SJSA1 (cell line): ENCODE data around the gene SERINC1. TPM values are rescaled to one million over a fixed set of nuclear protein-coding genes. Genes with fewer than 3 reads are reported as not detected.

Source experiments
- DNase-seq, 2 experiments: peaks; one replicate each; pipeline ENCODE4 v3.0.0-alpha.2; 2015 to 2020; ENCODE audit warnings: low spot score in 2 of 2, low read depth in 1 of 2
- H3K27ac ChIP-seq: fragments of 250-450 bp; sonication (Bioruptor Pico); 2 replicates; pipeline ENCODE4 v1.5.1; 2020; ENCODE audit warnings: mild to moderate bottlenecking, moderate library complexity
- H3K27me3 ChIP-seq: fragments of 250-450 bp; sonication (Bioruptor Pico); replicated peaks from 2 replicates; pipeline ENCODE4 v1.5.1; 2020; ENCODE audit warnings: mild to moderate bottlenecking, moderate library complexity
- H3K36me3 ChIP-seq: fragments of 250-450 bp; sonication (Bioruptor Pico); 2 replicates; pipeline ENCODE4 v1.5.1; 2020; ENCODE audit warnings: mild to moderate bottlenecking
- H3K4me1 ChIP-seq: fragments of 250-450 bp; sonication (Bioruptor Pico); replicated peaks from 2 replicates; pipeline ENCODE4 v1.6.1; 2021; ENCODE audit warnings: mild to moderate bottlenecking
- H3K4me3 ChIP-seq: fragments of 250-450 bp; sonication (Bioruptor Pico); 2 replicates; pipeline ENCODE4 v1.5.1; 2020; ENCODE audit warnings: mild to moderate bottlenecking
- H3K9me3 ChIP-seq: fragments of 250-450 bp; sonication (Bioruptor Pico); replicated peaks from 2 replicates; pipeline ENCODE4 v1.5.1; 2020; ENCODE audit warnings: mild to moderate bottlenecking
- total RNA-seq: library from RNA; depleted of rRNA; stranded (reverse); fragments of >200 nt; shearing (Covaris generic); gene quantifications from 2 replicates; pipeline ENCODE4 v1.2.3, GENCODE V29; 2014; rRNA removed

The SERINC1 gene
- total RNA-seq, 1 experiment from 2014 or later: 227 TPM

GRCh38 chr6:122399055-122399347 lies 72.6 kb downstream of the SERINC1 start:
- H3K27me3 ChIP-seq: no peaks in the 10 kb centered on the region
- no peak overlapping the region for H3K4me3 ChIP-seq
- DNase-seq: no peak
- peaks cover 5% of the 10 kb centered on the region for H3K36me3 ChIP-seq
- H3K4me1 ChIP-seq: peaks cover 6% of the 10 kb centered on the region
- H3K27ac ChIP-seq: peak overlapping the region; percentile 15
- H3K9me3 ChIP-seq: no peaks in the 10 kb centered on the region

GRCh38 chr6:122394016-122394415 lies 77.6 kb downstream of the SERINC1 start:
- Histone ChIP-seq H3K4me3 (no peak overlapping the region), H3K9me3 (no peaks in the 10 kb centered on the region), H3K36me3 (no peaks in the 10 kb centered on the region), H3K4me1 (peaks cover 6% of the 10 kb centered on the region), H3K27me3 (no peaks in the 10 kb centered on the region), H3K27ac (no peak overlapping the region)
- no peak for DNase-seq

GRCh38 chr6:122393351-122393896 lies 78.2 kb downstream of the SERINC1 start:
- Histone ChIP-seq H3K4me3 (no peak overlapping the region), H3K27ac (no peak overlapping the region), H3K27me3 (no peaks in the 10 kb centered on the region), H3K9me3 (no peaks in the 10 kb centered on the region), H3K4me1 (peaks cover under 1% of the 10 kb centered on the region; the same call in 1 of the 2 replicates), H3K36me3 (no peaks in the 10 kb centered on the region)
- no peak for DNase-seq

Other genes starting within 250 kb of the SERINC1 start
- 18.9 and 36.8 TPM in 2 replicates for gene HSF2, start 72.2 kb downstream of the SERINC1 start, total RNA-seq
- not detected in 2 replicates for gene PKIB, start 138.6 kb upstream of the SERINC1 start, total RNA-seq